Measurements from ENCODE around the gene FBXW12. TPM values are rescaled to one million over a fixed set of nuclear protein-coding genes. Genes with fewer than 3 reads are reported as not detected.
A peak's percentile ranks its signal among the peaks of the same experiment; 100 is the strongest.

The FBXW12 gene
- total RNA-seq, 1 experiment from 2014 or later = not detected

- CTCF ChIA-PET = interaction anchor here (0.6 to 3.3 kb wide), 3 partner anchors 9 to 26 kb away, joined by 3 to 23 read pairs (median 9); no protein-coding TSS in a partner anchor
- DNase-seq = no peak
- peak overlapping the region; percentile 80 for H3K4me3 Mint-ChIP-seq (ENCODE audit: low read depth, unreplicated experiment)
- no peaks in the 10 kb centered on the region for H3K9me3 Mint-ChIP-seq (ENCODE audit: low read depth, unreplicated experiment)
- TF ChIP-seq, protein P1, sequence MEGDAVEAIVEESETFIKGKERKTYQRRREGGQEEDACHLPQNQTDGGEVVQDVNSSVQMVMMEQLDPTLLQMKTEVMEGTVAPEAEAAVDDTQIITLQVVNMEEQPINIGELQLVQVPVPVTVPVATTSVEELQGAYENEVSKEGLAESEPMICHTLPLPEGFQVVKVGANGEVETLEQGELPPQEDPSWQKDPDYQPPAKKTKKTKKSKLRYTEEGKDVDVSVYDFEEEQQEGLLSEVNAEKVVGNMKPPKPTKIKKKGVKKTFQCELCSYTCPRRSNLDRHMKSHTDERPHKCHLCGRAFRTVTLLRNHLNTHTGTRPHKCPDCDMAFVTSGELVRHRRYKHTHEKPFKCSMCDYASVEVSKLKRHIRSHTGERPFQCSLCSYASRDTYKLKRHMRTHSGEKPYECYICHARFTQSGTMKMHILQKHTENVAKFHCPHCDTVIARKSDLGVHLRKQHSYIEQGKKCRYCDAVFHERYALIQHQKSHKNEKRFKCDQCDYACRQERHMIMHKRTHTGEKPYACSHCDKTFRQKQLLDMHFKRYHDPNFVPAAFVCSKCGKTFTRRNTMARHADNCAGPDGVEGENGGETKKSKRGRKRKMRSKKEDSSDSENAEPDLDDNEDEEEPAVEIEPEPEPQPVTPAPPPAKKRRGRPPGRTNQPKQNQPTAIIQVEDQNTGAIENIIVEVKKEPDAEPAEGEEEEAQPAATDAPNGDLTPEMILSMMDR (IDR thresholded peaks at IDR 0.05; ENCODE audit: unreplicated experiment) = no peak
- H3K36me3 Mint-ChIP-seq (ENCODE audit: insufficient read depth, unreplicated experiment) = peaks cover 52% of the 10 kb centered on the region
- H3K4me1 Mint-ChIP-seq (ENCODE audit: low read depth, unreplicated experiment) = peaks cover 72% of the 10 kb centered on the region
- TSS peak; percentile 15 for BruUV-seq (replicated peaks)
- H3K27ac Mint-ChIP-seq (ENCODE audit: unreplicated experiment) = peak overlapping the region; percentile 77
- intact Hi-C loops (cut with micrococcal nuclease; ENCODE audit: unreplicated experiment) = no loop called here
- no peaks in the 10 kb centered on the region for H3K27me3 Mint-ChIP-seq (ENCODE audit: unreplicated experiment)
Measured at GRCh38 chr3:48426944-48427629, 55.1 kb downstream of the FBXW12 start.

DNA sequence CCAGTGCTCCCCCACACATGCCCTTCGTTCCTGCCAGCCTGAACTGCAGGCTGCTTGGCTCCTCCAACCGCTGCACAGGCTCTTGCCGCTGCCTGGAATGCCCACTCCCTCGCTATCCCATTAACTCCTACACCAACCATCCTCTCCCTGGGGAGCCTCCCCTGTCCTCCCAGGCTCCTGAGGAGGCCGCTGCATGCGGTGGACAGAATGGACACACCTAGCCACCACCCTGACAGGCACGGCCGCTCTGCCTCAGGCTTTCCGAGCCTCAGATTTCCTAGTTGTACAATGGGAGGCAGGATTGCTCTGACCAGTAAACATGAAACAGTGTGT is 55.6 kb downstream of the FBXW12 start:
- Mint-ChIP-seq H3K4me3 (ENCODE audit: low read depth, unreplicated experiment) (peak overlapping the region; percentile 80), H3K9me3 (ENCODE audit: low read depth, unreplicated experiment) (no peaks in the 10 kb centered on the region), H3K27ac (ENCODE audit: unreplicated experiment) (peak overlapping the region; percentile 77), H3K36me3 (ENCODE audit: insufficient read depth, unreplicated experiment) (peaks cover 52% of the 10 kb centered on the region), H3K4me1 (ENCODE audit: low read depth, unreplicated experiment) (peaks cover 72% of the 10 kb centered on the region), H3K27me3 (ENCODE audit: unreplicated experiment) (no peaks in the 10 kb centered on the region)
- intact Hi-C loops (cut with micrococcal nuclease; ENCODE audit: unreplicated experiment) = no loop called here
- DNase-seq = no peak
- CTCF ChIA-PET = interaction anchor here (2.0 to 3.3 kb wide), 2 partner anchors 8 to 26 kb away, joined by 9 to 23 read pairs; no protein-coding TSS in a partner anchor
- TF ChIP-seq, protein P1 (IDR thresholded peaks at IDR 0.05; ENCODE audit: unreplicated experiment) = no peak
- no TSS peak for BruUV-seq (replicated peaks)

- Mint-ChIP-seq H3K36me3 (ENCODE audit: insufficient read depth, unreplicated experiment) (peaks cover 52% of the 10 kb centered on the region), H3K9me3 (ENCODE audit: low read depth, unreplicated experiment) (no peaks in the 10 kb centered on the region), H3K4me3 (ENCODE audit: low read depth, unreplicated experiment) (peak overlapping the region; percentile 80), H3K4me1 (ENCODE audit: low read depth, unreplicated experiment) (peaks cover 67% of the 10 kb centered on the region), H3K27me3 (ENCODE audit: unreplicated experiment) (no peaks in the 10 kb centered on the region), H3K27ac (ENCODE audit: unreplicated experiment) (peak overlapping the region; percentile 77)
- TF ChIP-seq, protein P1 (IDR thresholded peaks at IDR 0.05; ENCODE audit: unreplicated experiment) = no peak
- intact Hi-C loops (cut with micrococcal nuclease; ENCODE audit: unreplicated experiment) = no loop called here
- BruUV-seq (replicated peaks) = no TSS peak
- CTCF ChIA-PET = interaction anchor here (0.6 to 3.3 kb wide), 3 partner anchors 13 to 1387 kb away, joined by 3 to 24 read pairs (median 23); no protein-coding TSS in a partner anchor
- DNase-seq = no peak
Measured at GRCh38 chr3:48428088-48428571, 56.1 kb downstream of the FBXW12 start.

GRCh38 chr3:48428572-48429316 is 56.7 kb downstream of the FBXW12 start:
- intact Hi-C loops (cut with micrococcal nuclease; ENCODE audit: unreplicated experiment) = no loop called here
- Mint-ChIP-seq H3K27me3 (ENCODE audit: unreplicated experiment) (no peaks in the 10 kb centered on the region), H3K36me3 (ENCODE audit: insufficient read depth, unreplicated experiment) (peaks cover 49% of the 10 kb centered on the region), H3K4me3 (ENCODE audit: low read depth, unreplicated experiment) (peak overlapping the region; percentile 80), H3K27ac (ENCODE audit: unreplicated experiment) (peak overlapping the region; percentile 77), H3K4me1 (ENCODE audit: low read depth, unreplicated experiment) (peaks cover 64% of the 10 kb centered on the region), H3K9me3 (ENCODE audit: low read depth, unreplicated experiment) (no peaks in the 10 kb centered on the region)
- TF ChIP-seq, protein P1 (IDR thresholded peaks at IDR 0.05; ENCODE audit: unreplicated experiment) = no peak
- no TSS peak for BruUV-seq (replicated peaks)
- peak; percentile 65 for DNase-seq
- CTCF ChIA-PET = interaction anchor here (0.6 to 3.3 kb wide), 3 partner anchors 12 to 1388 kb away, joined by 3 to 24 read pairs (median 23); no protein-coding TSS in a partner anchor

Measured in Calu3 (cell line).